Panc1 (cell line): ENCODE measurements around the gene UNCX. TPM values are rescaled to one million over a fixed set of nuclear protein-coding genes. Genes with fewer than 3 reads are reported as not detected.

Experiments used
- ATAC-seq: fragments of 200-7000 bp; cut with Tn5 transposase; 2 replicates; pipeline ENCODE4 v1.9.1; 2020; ENCODE audit warnings: mild to moderate bottlenecking, moderate library complexity
- BruUV-seq: library from RNA; stranded (reverse); fragments of 400-500 nt; replicated peaks from 2 replicates; lab custom pipeline; 2021; lab: Mats Ljungman, UMichigan
- CTCF ChIA-PET: fragments of 300-600 bp; sonication (Branson Sonifier 250); formaldehyde crosslinking; loops from one replicate; lab custom pipeline; 2022; ENCODE audit warnings: antibody characterized with exemption; lab: Charles Lee
- POLR2A ChIA-PET: fragments of 300-600 bp; sonication (Branson Sonifier 250); formaldehyde crosslinking; loops from one replicate; lab custom pipeline; 2022; ENCODE audit warnings: antibody characterized with exemption; lab: Charles Lee
- DNase-seq: peaks from one replicate; pipeline ENCODE4 v3.0.0-alpha.2; 2010; ENCODE audit warnings: low read depth, low spot score
- H3K27ac ChIP-seq: 2 replicates; pipeline ENCODE4 v1.5.1; 2011; ENCODE audit warnings: mild to moderate bottlenecking, low read length, inconsistent platforms
- H3K27me3 ChIP-seq: fragments of 200-500 bp; sonication (Bioruptor generic); 2 replicates; pipeline ENCODE4 v1.6.0; 2014; ENCODE audit warnings: low read length, inconsistent platforms; ENCODE audit not compliant: control insufficient read depth, insufficient read depth
- H3K36me3 ChIP-seq: fragments of 200-500 bp; sonication (Bioruptor generic); 2 replicates; pipeline ENCODE4 v1.5.1; 2014; ENCODE audit warnings: inconsistent platforms, mild to moderate bottlenecking, low read length, moderate library complexity; ENCODE audit not compliant: control insufficient read depth, insufficient read depth
- H3K4me1 ChIP-seq: 2 replicates; pipeline ENCODE4 v1.5.1; 2011; ENCODE audit warnings: inconsistent platforms, mild to moderate bottlenecking, low read length, moderate library complexity; ENCODE audit not compliant: control insufficient read depth, insufficient read depth
- H3K4me3 ChIP-seq, 2 experiments: 2 replicates each; pipeline ENCODE4 v1.5.1; 2011 to 2012; ENCODE audit warnings: low read depth in 2 of 2, low read length in 2 of 2, mild to moderate bottlenecking in 2 of 2, inconsistent platforms in 1 of 2, moderate library complexity in 1 of 2
- H3K9me3 ChIP-seq: fragments of 200-500 bp; sonication (Bioruptor generic); 2 replicates; pipeline ENCODE4 v1.5.1; 2014; ENCODE audit warnings: low read depth, mild to moderate bottlenecking, inconsistent platforms, low read length, moderate library complexity; ENCODE audit not compliant: control insufficient read depth, insufficient read depth
- POLR2AphosphoS5 ChIP-seq: IDR thresholded peaks from 2 replicates; pipeline ENCODE4 v1.6.1; 2012; ENCODE audit warnings: mild to moderate bottlenecking, low read depth, low read length, moderate library complexity
- SIN3A ChIP-seq: IDR thresholded peaks from 2 replicates; pipeline ENCODE4 v1.6.1; 2012; ENCODE audit warnings: low read depth, mild to moderate bottlenecking, low read length, moderate library complexity, borderline replicate concordance; ENCODE audit not compliant: insufficient read depth
- TCF7L2 ChIP-seq: IDR thresholded peaks from 2 replicates; pipeline ENCODE4 v1.6.1; 2011; ENCODE audit warnings: mild to moderate bottlenecking, low read depth, low read length, inconsistent platforms
- in situ Hi-C: cut with HindIII; loops from 2 replicates; pipeline ENCODE4 v1.10.0; 2016; ENCODE audit warnings: low sequenced_read_pairs, low pct_unique_long_range_greater_than_20kb
- intact Hi-C: fragments of 100-400 bp; cut with micrococcal nuclease; formaldehyde crosslinking; loops from one replicate; pipeline ENCODE4 v1.10.0; 2022; ENCODE audit not compliant: unreplicated experiment
- total RNA-seq: library from RNA; stranded (reverse); gene quantifications from one replicate; pipeline ENCODE4 v1.2.1, GENCODE V29; 2021; ENCODE audit not compliant: unreplicated experiment
- TF ChIP-seq, protein P1 (sequence below), 2 experiments: IDR thresholded peaks; 2 replicates each; pipeline ENCODE4 v1.6.1; 2011 to 2012; ENCODE audit warnings: low read depth in 2 of 2, control low read depth in 1 of 2, low read length in 1 of 2, mild to moderate bottlenecking in 1 of 2, moderate library complexity in 1 of 2; ENCODE audit not compliant: insufficient read depth in 1 of 2
- TF ChIP-seq, protein P2 (sequence below): fragments of 450-650 bp; IDR thresholded peaks from 2 replicates; pipeline ENCODE4 v1.5.1; 2017; ENCODE audit warnings: mild to moderate bottlenecking

UNCX gene
- total RNA-seq, 1 experiment from 2014 or later: not detected

DNA sequence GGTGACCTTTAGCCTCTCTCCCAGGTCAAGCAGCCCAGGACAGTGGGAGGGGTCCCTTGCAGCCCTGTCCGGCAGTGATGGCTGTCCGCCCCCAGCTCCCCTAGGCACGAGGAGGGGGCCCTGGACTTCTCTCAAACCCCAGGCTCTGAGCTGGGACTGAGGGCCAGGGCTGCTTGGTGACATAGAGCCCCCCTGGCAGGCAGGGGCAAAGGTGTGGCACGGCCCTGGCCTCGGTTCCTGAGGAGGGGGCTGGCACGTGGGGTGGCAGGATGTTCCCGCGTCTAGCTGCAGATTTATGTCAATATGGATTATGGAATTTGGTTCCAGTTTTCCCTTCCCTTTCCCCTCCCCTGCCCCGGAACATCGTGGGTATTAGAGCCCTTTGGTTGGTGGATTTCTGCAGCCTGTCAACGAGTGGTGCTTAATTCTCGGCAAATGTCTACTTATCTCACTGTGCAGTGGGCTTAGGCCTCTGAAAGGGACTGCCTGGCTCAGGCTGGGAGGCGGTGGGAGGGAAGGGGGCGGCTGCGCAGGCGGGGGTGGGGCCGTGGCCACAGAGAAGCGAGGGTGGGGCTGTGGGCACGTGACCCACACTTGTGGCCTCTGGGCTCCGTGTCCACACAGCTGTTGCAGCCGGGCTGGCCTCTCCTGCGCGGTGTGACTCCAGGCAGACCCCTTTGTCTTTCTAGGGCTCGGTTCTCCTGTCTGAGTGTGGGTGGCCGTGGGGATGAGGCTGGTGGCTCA is 19.3 kb downstream of the UNCX start:
- in situ Hi-C loops: no loop called here
- intact Hi-C loops: no loop called here
- CTCF ChIA-PET: interaction anchor here (0.6 to 0.8 kb wide), 2 partner anchors 11 to 34 kb away, joined by 4 to 7 read pairs; no protein-coding TSS in a partner anchor
- TF ChIP-seq, protein P1, sequence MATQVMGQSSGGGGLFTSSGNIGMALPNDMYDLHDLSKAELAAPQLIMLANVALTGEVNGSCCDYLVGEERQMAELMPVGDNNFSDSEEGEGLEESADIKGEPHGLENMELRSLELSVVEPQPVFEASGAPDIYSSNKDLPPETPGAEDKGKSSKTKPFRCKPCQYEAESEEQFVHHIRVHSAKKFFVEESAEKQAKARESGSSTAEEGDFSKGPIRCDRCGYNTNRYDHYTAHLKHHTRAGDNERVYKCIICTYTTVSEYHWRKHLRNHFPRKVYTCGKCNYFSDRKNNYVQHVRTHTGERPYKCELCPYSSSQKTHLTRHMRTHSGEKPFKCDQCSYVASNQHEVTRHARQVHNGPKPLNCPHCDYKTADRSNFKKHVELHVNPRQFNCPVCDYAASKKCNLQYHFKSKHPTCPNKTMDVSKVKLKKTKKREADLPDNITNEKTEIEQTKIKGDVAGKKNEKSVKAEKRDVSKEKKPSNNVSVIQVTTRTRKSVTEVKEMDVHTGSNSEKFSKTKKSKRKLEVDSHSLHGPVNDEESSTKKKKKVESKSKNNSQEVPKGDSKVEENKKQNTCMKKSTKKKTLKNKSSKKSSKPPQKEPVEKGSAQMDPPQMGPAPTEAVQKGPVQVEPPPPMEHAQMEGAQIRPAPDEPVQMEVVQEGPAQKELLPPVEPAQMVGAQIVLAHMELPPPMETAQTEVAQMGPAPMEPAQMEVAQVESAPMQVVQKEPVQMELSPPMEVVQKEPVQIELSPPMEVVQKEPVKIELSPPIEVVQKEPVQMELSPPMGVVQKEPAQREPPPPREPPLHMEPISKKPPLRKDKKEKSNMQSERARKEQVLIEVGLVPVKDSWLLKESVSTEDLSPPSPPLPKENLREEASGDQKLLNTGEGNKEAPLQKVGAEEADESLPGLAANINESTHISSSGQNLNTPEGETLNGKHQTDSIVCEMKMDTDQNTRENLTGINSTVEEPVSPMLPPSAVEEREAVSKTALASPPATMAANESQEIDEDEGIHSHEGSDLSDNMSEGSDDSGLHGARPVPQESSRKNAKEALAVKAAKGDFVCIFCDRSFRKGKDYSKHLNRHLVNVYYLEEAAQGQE (IDR thresholded peaks at IDR 0.05; ENCODE audit: insufficient read depth in 1 of 2, low read depth in 2 of 2, low read length in 1 of 2): no peak
- TF ChIP-seq SIN3A (no peak), TCF7L2 (no peak), POLR2AphosphoS5 (no peak)
- TF ChIP-seq, protein P2, sequence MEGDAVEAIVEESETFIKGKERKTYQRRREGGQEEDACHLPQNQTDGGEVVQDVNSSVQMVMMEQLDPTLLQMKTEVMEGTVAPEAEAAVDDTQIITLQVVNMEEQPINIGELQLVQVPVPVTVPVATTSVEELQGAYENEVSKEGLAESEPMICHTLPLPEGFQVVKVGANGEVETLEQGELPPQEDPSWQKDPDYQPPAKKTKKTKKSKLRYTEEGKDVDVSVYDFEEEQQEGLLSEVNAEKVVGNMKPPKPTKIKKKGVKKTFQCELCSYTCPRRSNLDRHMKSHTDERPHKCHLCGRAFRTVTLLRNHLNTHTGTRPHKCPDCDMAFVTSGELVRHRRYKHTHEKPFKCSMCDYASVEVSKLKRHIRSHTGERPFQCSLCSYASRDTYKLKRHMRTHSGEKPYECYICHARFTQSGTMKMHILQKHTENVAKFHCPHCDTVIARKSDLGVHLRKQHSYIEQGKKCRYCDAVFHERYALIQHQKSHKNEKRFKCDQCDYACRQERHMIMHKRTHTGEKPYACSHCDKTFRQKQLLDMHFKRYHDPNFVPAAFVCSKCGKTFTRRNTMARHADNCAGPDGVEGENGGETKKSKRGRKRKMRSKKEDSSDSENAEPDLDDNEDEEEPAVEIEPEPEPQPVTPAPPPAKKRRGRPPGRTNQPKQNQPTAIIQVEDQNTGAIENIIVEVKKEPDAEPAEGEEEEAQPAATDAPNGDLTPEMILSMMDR: no peak
- peaks cover 15% of the 10 kb centered on the region for H3K4me1 ChIP-seq
- H3K36me3 ChIP-seq: no peaks in the 10 kb centered on the region
- H3K9me3 ChIP-seq: no peaks in the 10 kb centered on the region
- no peaks in the 10 kb centered on the region for H3K27me3 ChIP-seq
- POLR2A ChIA-PET: interaction anchor here (0.5 to 0.6 kb wide), 2 partner anchors 9 to 152 kb away, joined by 3 read pairs; no protein-coding TSS in a partner anchor
- ATAC-seq: no peak
- H3K27ac ChIP-seq: no peak overlapping the region
- BruUV-seq: no TSS peak
- DNase-seq: no peak
- no peak overlapping the region for H3K4me3 ChIP-seq

DNA sequence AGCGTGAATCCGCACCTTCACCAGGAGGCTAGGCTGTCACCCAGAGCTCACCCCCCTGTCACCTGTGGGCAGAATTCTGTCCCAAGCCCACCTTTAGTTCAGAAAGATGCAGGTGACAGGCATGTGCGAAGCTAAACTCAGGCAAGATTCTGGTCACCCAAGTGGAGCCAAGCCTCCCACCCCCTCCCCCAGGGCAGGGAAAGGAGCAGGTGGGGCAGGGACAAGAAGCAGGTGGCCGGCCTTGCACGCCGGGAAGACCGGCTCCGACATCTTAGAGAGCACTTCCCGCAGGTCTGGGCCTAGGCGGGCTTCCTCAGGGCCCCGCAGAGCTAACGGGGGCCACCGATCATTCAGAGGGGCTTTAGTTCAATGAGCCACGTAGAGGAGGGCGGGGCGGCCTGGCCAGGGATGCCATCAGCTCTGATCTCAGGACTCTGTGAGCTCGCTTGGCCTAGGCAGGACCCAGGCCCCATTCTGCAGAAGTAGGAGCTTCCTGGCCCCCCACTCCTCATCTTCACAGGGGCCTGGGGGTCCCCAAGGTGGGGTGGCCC is 19.9 kb downstream of the UNCX start:
- ATAC-seq: no peak
- Histone ChIP-seq H3K4me3 (no peak overlapping the region), H3K9me3 (no peaks in the 10 kb centered on the region), H3K4me1 (peaks cover 15% of the 10 kb centered on the region), H3K36me3 (no peaks in the 10 kb centered on the region), H3K27me3 (no peaks in the 10 kb centered on the region), H3K27ac (no peak overlapping the region)
- intact Hi-C loops: no loop called here
- ChIA-PET POLR2A (interaction anchor here (0.6 kb wide), 1 partner anchor 8 kb away, joined by 3 read pairs; no protein-coding TSS in a partner anchor), CTCF (interaction anchor here (0.6 to 0.8 kb wide), 2 partner anchors 10 to 33 kb away, joined by 4 to 7 read pairs; no protein-coding TSS in a partner anchor)
- BruUV-seq: no TSS peak
- TF ChIP-seq, protein P2: no peak
- TF ChIP-seq SIN3A (no peak), TCF7L2 (no peak), POLR2AphosphoS5 (no peak)
- TF ChIP-seq, protein P1 (IDR thresholded peaks at IDR 0.05; ENCODE audit: insufficient read depth in 1 of 2, low read depth in 2 of 2, low read length in 1 of 2): no peak
- in situ Hi-C loops: no loop called here
- no peak for DNase-seq
